Mesothelial cell of epicardium (in vitro differentiated cells): ENCODE results near the gene CDH4. TPM values are rescaled to one million over a fixed set of nuclear protein-coding genes. Genes with fewer than 3 reads are reported as not detected.

ENCODE experiments used
- DNase-seq, 2 experiments: peaks; one replicate each; pipeline ENCODE4 v3.0.0; 2021; ENCODE audit warnings: low spot score in 2 of 2; ENCODE audit not compliant: unreplicated experiment in 2 of 2
- H3K27ac Mint-ChIP-seq: 2 replicates; pipeline ENCODE4 v1.8.0; 2021; ENCODE audit warnings: mixed read lengths
- H3K27me3 Mint-ChIP-seq: 2 replicates; pipeline ENCODE4 v1.8.0; 2021; ENCODE audit warnings: low read depth, mixed read lengths
- H3K36me3 Mint-ChIP-seq: 2 replicates; pipeline ENCODE4 v1.8.0; 2021; ENCODE audit warnings: mixed read lengths
- H3K4me1 Mint-ChIP-seq: 2 replicates; pipeline ENCODE4 v1.8.0; 2021; ENCODE audit warnings: mixed read lengths
- H3K4me3 Mint-ChIP-seq: 2 replicates; pipeline ENCODE4 v1.8.0; 2021; ENCODE audit warnings: mild to moderate bottlenecking, moderate library complexity, mixed read lengths
- H3K9me3 Mint-ChIP-seq: 2 replicates; pipeline ENCODE4 v1.8.0; 2021; ENCODE audit warnings: mixed read lengths
- total RNA-seq: library from RNA; stranded (reverse); gene quantifications from 3 replicates; pipeline ENCODE4 v1.2.1, GENCODE V29; 2021
- TF ChIP-seq, protein P1 (sequence below): fragments of 200-600 bp; sonication (generic); IDR thresholded peaks from one replicate; pipeline ENCODE4 v1.5.0; 2021; ENCODE audit warnings: antibody characterized with exemption; ENCODE audit not compliant: unreplicated experiment

The CDH4 gene
- total RNA-seq, 1 donor from 2014 or later: 1.1 TPM

DNA sequence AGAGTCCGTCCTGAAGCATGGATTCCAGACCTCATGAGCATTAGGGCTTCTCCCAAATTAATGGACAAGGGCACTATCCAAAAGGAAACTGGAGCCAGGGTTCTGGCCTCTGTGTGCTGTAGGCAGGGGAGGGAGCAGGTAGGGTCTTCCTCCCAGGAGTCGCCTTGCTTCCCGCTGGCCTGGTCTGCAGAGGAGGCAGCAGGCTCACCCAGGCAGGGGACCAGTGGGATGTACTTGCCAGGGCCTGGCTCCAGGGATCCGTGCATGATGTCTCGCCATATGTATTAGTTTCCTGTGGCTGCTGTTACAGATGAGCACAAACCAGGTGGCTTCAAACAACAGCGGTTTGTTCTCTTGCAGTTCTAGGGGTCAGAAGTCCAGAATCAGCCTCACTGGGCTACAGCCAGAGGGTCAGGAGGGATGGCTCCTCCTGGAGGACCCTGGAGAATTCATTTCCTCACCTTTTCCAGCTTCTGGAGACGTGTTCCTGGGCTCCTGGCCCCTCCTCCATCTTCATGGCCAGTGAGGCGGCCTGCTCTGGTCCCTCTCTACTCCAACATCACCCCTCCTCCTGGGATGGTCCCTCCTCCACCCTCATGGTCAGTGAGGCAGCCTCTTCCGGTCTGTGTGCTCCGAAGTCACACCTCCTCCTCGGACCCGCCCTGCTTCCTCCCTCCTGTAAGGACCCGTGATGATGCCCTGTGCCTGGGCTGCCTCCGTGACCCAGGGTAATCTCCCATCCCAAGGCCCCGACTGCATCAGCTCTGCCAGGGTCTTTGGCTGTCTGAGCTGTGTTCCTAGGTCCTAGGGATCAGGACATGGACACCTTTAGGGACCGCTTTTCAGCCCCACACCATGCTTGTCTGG lies 329.1 kb downstream of the CDH4 start:
- TF ChIP-seq, protein P1, sequence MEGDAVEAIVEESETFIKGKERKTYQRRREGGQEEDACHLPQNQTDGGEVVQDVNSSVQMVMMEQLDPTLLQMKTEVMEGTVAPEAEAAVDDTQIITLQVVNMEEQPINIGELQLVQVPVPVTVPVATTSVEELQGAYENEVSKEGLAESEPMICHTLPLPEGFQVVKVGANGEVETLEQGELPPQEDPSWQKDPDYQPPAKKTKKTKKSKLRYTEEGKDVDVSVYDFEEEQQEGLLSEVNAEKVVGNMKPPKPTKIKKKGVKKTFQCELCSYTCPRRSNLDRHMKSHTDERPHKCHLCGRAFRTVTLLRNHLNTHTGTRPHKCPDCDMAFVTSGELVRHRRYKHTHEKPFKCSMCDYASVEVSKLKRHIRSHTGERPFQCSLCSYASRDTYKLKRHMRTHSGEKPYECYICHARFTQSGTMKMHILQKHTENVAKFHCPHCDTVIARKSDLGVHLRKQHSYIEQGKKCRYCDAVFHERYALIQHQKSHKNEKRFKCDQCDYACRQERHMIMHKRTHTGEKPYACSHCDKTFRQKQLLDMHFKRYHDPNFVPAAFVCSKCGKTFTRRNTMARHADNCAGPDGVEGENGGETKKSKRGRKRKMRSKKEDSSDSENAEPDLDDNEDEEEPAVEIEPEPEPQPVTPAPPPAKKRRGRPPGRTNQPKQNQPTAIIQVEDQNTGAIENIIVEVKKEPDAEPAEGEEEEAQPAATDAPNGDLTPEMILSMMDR: no peak
- H3K4me3 Mint-ChIP-seq: no peak overlapping the region
- H3K9me3 Mint-ChIP-seq: no peaks in the 10 kb centered on the region
- H3K4me1 Mint-ChIP-seq: no peaks in the 10 kb centered on the region
- H3K27me3 Mint-ChIP-seq: peaks cover 31% of the 10 kb centered on the region
- no peak for DNase-seq
- no peak overlapping the region for H3K27ac Mint-ChIP-seq
- no peaks in the 10 kb centered on the region for H3K36me3 Mint-ChIP-seq

- H3K27me3 Mint-ChIP-seq: peaks cover 31% of the 10 kb centered on the region
- H3K4me3 Mint-ChIP-seq: no peak overlapping the region
- TF ChIP-seq, protein P1: no peak
- H3K9me3 Mint-ChIP-seq: no peaks in the 10 kb centered on the region
- DNase-seq: no peak
- H3K27ac Mint-ChIP-seq: no peak overlapping the region
- no peaks in the 10 kb centered on the region for H3K4me1 Mint-ChIP-seq
- no peaks in the 10 kb centered on the region for H3K36me3 Mint-ChIP-seq
These were observed 329.7 kb downstream of the CDH4 start for GRCh38 chr20:61581825-61582188.

- H3K36me3 Mint-ChIP-seq: no peaks in the 10 kb centered on the region
- no peaks in the 10 kb centered on the region for H3K9me3 Mint-ChIP-seq
- no peak for DNase-seq
- no peak overlapping the region for H3K27ac Mint-ChIP-seq
- H3K4me3 Mint-ChIP-seq: no peak overlapping the region
- TF ChIP-seq, protein P1: no peak
- peaks cover 31% of the 10 kb centered on the region for H3K27me3 Mint-ChIP-seq
- H3K4me1 Mint-ChIP-seq: no peaks in the 10 kb centered on the region
These were observed 330.3 kb downstream of the CDH4 start for GRCh38 chr20:61582196-61582923.

DNA sequence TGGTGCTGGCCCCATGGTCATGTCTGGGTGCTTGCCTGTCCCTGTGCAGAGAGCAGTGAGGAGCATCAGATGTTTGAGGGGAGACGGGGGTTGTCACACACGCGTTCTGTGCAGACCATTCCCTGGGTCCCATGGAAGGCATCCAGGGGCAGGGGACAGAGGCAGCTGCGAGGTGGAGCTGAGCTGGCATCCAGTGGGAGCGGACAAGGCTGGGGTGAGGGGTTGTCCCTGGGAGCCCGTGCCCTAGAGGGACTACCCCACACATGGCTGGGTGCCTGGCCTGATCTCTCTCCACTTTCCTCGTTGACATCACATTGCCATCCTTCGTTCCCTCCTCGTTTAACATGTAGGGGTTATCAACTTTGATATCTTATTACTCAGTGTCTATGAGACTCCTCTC lies 331.3 kb downstream of the CDH4 start:
- peaks cover 31% of the 10 kb centered on the region for H3K27me3 Mint-ChIP-seq
- TF ChIP-seq, protein P1: no peak
- H3K4me1 Mint-ChIP-seq: peaks cover 2% of the 10 kb centered on the region
- H3K36me3 Mint-ChIP-seq: no peaks in the 10 kb centered on the region
- H3K9me3 Mint-ChIP-seq: no peaks in the 10 kb centered on the region
- DNase-seq: no peak
- H3K27ac Mint-ChIP-seq: no peak overlapping the region
- no peak overlapping the region for H3K4me3 Mint-ChIP-seq

DNA sequence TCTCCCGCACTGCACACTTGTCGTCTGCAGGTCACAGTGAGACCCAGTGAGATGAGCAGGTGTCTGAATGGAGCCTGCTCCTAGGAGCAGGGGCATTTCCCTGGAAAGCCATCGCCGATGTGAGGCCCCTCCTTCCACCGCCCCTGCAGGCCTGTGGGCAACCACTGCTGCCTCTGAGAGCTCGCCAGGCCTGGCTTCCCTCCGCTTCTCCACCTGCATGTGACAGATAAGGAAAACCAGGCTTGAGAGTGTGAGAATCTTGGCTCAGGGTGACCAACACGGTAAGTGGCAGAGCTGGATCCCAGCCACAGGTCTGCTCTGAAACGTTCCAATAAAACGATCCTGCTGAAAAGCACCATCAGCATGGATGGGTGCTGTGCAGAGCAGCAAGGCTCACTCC lies 332.8 kb downstream of the CDH4 start:
- peaks cover 38% of the 10 kb centered on the region for H3K27me3 Mint-ChIP-seq
- H3K4me1 Mint-ChIP-seq: peaks cover 12% of the 10 kb centered on the region
- no peaks in the 10 kb centered on the region for H3K36me3 Mint-ChIP-seq
- H3K27ac Mint-ChIP-seq: no peak overlapping the region
- H3K9me3 Mint-ChIP-seq: no peaks in the 10 kb centered on the region
- no peak overlapping the region for H3K4me3 Mint-ChIP-seq
- DNase-seq: no peak
- TF ChIP-seq, protein P1: no peak
